ENCODE data around the gene CCDC92B. TPM values are rescaled to one million over a fixed set of nuclear protein-coding genes. Genes with fewer than 3 reads are reported as not detected.

CCDC92B gene
- total and polyA plus RNA-seq, 2 of the 4 experiments (the other 2 are of a cell fraction), result not detected

- no peak overlapping the region for H4K8ac ChIP-seq (ENCODE audit: low read depth in 2 of 2, low read length in 2 of 2)
- peaks cover 58% of the 10 kb centered on the region for H4K20me1 ChIP-seq (ENCODE audit: insufficient read depth, low read length)
- H3K14ac ChIP-seq (replicated peaks; ENCODE audit: low read depth, low read length), result no peak overlapping the region
- H3K9me1 ChIP-seq (ENCODE audit: insufficient read depth, low read length), result peaks cover 16% of the 10 kb centered on the region
- peak; percentile 35 for ATAC-seq (ENCODE audit: low read depth)
- H3K23ac ChIP-seq (ENCODE audit: low read depth, low read length), result no peak overlapping the region
- H3K4me1 ChIP-seq (ENCODE audit: control insufficient read depth, insufficient read depth, low read length), result peaks cover 8% of the 10 kb centered on the region
- WGBS, 2 experiments (ENCODE audit: extremely low coverage in 2 of 2, insufficient read length in 1 of 2), result 0% methylated on average over 2 of the region's 8 CpGs; no CpG with 5 or more reads in 1 of the 2 experiments
- H2BK15ac ChIP-seq (ENCODE audit: low read depth, low read length), result no peak overlapping the region
- no peak overlapping the region for H3K4me2 ChIP-seq (ENCODE audit: low read depth, low read length)
- H2AK5ac ChIP-seq (ENCODE audit: low read depth, low read length), result no peak overlapping the region
- H2AFZ ChIP-seq (replicated peaks; ENCODE audit: low read length, poor library complexity), result no peak overlapping the region
- dilution Hi-C loops (cut with HindIII; ENCODE audit: low sequenced_read_pairs, unreplicated experiment), result no loop called here
- H3K4ac ChIP-seq (ENCODE audit: low read depth, low read length), result no peak overlapping the region
- no TSS peak for BruUV-seq (replicated peaks)
- ChIA-PET POLR2A (ENCODE audit: unreplicated experiment) (interaction anchor here (0.7 kb wide), 1 partner anchor 168 kb away, joined by 6 read pairs; no protein-coding TSS in a partner anchor), CTCF (interaction anchor here (0.5 to 0.6 kb wide), 2 partner anchors 284 to 1252 kb away, joined by 3 to 5 read pairs; no protein-coding TSS in a partner anchor)
- H4K5ac ChIP-seq (ENCODE audit: low read depth, low read length), result no peak overlapping the region
- no peak overlapping the region for H3K9ac ChIP-seq (ENCODE audit: low read depth, low read length)
- peak; percentile 75 for DNase-seq
- H2BK120ac ChIP-seq (ENCODE audit: low read depth, low read length), result no peak overlapping the region
- no peaks in the 10 kb centered on the region for H3K9me3 ChIP-seq (ENCODE audit: control insufficient read depth, insufficient read depth, low read length)
- no peak overlapping the region for H3K27ac ChIP-seq (ENCODE audit: insufficient read depth, low read length)
- no peak overlapping the region for H3K4me3 ChIP-seq (ENCODE audit: insufficient read depth, low read depth, low read length)
- no peak overlapping the region for H3K18ac ChIP-seq (ENCODE audit: low read depth, low read length)
- peaks cover 16 to 71% of the 10 kb centered on the region in 2 experiments; a peak in 3 of 4 replicates for H3K79me1 ChIP-seq (ENCODE audit: low read depth in 1 of 2, low read length in 2 of 2)
- intact Hi-C loops (cut with micrococcal nuclease), result loop anchor here (5.0 kb wide), 1 partner anchor 262 kb away; no protein-coding TSS in a partner anchor
- TF ChIP-seq CEBPB (IDR thresholded peaks at IDR 0.05; ENCODE audit: low read depth, low read length) (0 out of 2 replicates have a peak, but pooled peaks have one; percentile 4), SMC3 (IDR thresholded peaks at IDR 0.05; ENCODE audit: low read depth, low read length) (no peak)
- in situ Hi-C loops (cut with MboI; ENCODE audit: low sequenced_read_pairs), result no loop called here
- H2BK20ac ChIP-seq (ENCODE audit: low read depth, low read length), result no peak overlapping the region
- H2BK5ac ChIP-seq (ENCODE audit: low read depth, low read length, poor library complexity, severe bottlenecking), result no peak overlapping the region
- H3K36me3 ChIP-seq (ENCODE audit: control insufficient read depth, insufficient read depth, low read length), result peaks cover 24% of the 10 kb centered on the region
- H3K27me3 ChIP-seq (ENCODE audit: control insufficient read depth, insufficient read depth, low read length), result no peaks in the 10 kb centered on the region
- H2AK9ac ChIP-seq (replicated peaks; ENCODE audit: low read depth, low read length, poor library complexity), result no peak overlapping the region
- no peak overlapping the region for H3K56ac ChIP-seq (ENCODE audit: extremely low read depth, insufficient read depth, low read length)
- no peak overlapping the region for H4K91ac ChIP-seq (ENCODE audit: insufficient read depth, low read depth, low read length)
These were observed 65.5 kb downstream of the CCDC92B start for GRCh38 chr17:2683912-2684311.

Data from IMR-90 (cell line).